Measurements from ENCODE around the gene ZNF534. TPM values are rescaled to one million over a fixed set of nuclear protein-coding genes. Genes with fewer than 3 reads are reported as not detected.

Gene ZNF534
- total RNA-seq, 1 donor from 2014 or later = 0.29 TPM

DNA sequence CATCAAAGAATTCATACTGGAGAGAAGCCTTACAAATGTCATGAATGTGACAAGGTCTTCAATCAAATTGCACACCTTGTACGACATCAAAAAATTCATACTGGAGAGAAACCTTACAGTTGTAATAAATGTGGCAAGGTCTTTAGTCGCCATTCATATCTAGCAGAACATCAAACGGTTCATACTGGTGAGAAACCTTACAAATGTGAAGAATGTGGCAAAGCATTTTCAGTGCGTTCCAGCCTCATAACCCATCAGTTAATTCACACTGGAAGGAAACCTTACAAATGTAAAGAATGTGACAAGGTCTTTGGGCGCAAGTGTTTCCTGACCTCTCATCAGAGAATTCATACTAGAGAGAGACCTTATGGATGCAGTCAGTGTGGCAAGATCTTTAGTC lies 13.2 kb upstream of the ZNF534 start:
- H3K4me1 ChIP-seq = no peaks in the 10 kb centered on the region
- ATAC-seq (no peak), DNase-seq (no peak)
- no peaks in the 10 kb centered on the region for H3K27me3 ChIP-seq
- H3K9me3 ChIP-seq = peaks cover 95% of the 10 kb centered on the region
- H3K27ac ChIP-seq = no peak overlapping the region
- intact Hi-C loops (cut with DNase I) = no loop called here
- H3K4me3 ChIP-seq = no peak overlapping the region
- H3K36me3 ChIP-seq = peaks cover 7% of the 10 kb centered on the region
- TF ChIP-seq, protein P1, sequence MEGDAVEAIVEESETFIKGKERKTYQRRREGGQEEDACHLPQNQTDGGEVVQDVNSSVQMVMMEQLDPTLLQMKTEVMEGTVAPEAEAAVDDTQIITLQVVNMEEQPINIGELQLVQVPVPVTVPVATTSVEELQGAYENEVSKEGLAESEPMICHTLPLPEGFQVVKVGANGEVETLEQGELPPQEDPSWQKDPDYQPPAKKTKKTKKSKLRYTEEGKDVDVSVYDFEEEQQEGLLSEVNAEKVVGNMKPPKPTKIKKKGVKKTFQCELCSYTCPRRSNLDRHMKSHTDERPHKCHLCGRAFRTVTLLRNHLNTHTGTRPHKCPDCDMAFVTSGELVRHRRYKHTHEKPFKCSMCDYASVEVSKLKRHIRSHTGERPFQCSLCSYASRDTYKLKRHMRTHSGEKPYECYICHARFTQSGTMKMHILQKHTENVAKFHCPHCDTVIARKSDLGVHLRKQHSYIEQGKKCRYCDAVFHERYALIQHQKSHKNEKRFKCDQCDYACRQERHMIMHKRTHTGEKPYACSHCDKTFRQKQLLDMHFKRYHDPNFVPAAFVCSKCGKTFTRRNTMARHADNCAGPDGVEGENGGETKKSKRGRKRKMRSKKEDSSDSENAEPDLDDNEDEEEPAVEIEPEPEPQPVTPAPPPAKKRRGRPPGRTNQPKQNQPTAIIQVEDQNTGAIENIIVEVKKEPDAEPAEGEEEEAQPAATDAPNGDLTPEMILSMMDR (IDR thresholded peaks at IDR 0.05) = no peak

DNA sequence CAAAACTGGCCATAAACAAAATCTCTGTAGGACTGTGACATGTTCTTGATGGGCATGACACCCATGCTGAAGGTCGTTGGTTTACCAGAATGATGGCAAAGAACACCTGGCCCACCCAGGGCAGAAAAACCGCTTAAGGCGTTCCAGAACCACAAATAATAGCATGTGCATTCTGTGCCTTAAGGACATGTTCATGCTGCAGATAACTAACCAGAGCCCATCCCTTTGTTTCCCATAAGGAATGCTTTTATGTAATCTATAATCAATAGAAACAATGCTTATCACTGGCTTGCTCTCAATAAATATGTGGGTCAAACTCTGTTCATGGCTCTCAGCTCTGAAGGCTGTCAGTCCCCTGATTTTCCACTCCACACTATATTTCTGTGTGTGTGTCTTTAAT lies 13.2 kb downstream of the ZNF534 start:
- H3K9me3 ChIP-seq = peaks cover 28% of the 10 kb centered on the region
- no peaks in the 10 kb centered on the region for H3K4me1 ChIP-seq
- no peak overlapping the region for H3K27ac ChIP-seq
- ATAC-seq (no peak), DNase-seq (no peak)
- TF ChIP-seq, protein P1 (IDR thresholded peaks at IDR 0.05) = no peak
- intact Hi-C loops (cut with DNase I) = no loop called here
- no peaks in the 10 kb centered on the region for H3K36me3 ChIP-seq
- no peak overlapping the region for H3K4me3 ChIP-seq
- no peaks in the 10 kb centered on the region for H3K27me3 ChIP-seq

DNA sequence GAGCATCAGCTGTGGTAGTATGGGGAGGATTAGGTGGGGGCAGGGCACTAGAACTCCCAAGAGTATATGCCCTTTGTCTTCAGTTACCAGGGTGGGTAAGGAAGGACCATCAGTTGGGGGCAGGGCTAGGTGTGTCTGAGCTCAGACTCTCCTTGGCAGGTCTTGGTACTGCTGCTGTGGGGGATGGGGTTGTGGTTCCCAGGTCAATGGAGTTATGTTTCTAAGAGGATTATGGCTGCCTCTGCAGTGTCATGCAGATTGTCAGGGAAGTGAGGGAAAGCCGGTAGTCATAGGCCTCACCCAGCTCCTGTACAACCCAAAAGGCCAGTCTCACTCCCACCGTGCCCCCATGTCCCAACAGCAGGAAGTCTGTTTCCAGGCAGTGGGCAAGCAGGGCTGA lies 15.6 kb downstream of the ZNF534 start:
- Histone ChIP-seq H3K9me3 (peaks cover 41% of the 10 kb centered on the region), H3K4me3 (no peak overlapping the region), H3K4me1 (no peaks in the 10 kb centered on the region), H3K27me3 (no peaks in the 10 kb centered on the region), H3K36me3 (no peaks in the 10 kb centered on the region), H3K27ac (no peak overlapping the region)
- intact Hi-C loops (cut with DNase I) = no loop called here
- TF ChIP-seq, protein P1 (IDR thresholded peaks at IDR 0.05) = no peak
- DNase-seq (no peak), ATAC-seq (no peak)

DNA sequence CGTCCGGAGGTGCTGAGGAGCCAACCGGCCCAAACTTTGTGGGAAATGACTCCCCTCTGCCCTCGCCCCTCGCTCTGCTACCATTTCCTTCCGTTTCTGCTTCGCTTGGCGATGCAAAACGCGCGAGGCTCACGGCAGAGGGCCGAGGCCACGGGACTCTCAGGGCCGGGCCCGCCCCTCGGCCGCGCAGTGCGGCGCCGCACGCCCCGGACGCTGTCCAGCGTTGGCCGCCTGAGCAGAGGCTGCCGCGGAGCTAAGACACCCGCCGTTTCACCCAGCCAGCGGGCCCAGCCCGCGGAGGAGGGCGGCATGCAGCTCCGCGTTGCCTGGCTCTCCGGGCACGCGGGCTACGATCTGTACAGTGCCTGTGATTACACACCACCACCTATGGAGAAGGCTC lies 22.3 kb downstream of the ZNF534 start:
- Histone ChIP-seq H3K36me3 (no peaks in the 10 kb centered on the region), H3K27ac (no peak overlapping the region), H3K9me3 (peaks cover 52% of the 10 kb centered on the region), H3K4me3 (no peak overlapping the region), H3K4me1 (no peaks in the 10 kb centered on the region), H3K27me3 (no peaks in the 10 kb centered on the region)
- TF ChIP-seq, protein P1 (IDR thresholded peaks at IDR 0.05) = no peak
- intact Hi-C loops (cut with DNase I) = no loop called here
- ATAC-seq (no peak), DNase-seq (no peak)

DNA sequence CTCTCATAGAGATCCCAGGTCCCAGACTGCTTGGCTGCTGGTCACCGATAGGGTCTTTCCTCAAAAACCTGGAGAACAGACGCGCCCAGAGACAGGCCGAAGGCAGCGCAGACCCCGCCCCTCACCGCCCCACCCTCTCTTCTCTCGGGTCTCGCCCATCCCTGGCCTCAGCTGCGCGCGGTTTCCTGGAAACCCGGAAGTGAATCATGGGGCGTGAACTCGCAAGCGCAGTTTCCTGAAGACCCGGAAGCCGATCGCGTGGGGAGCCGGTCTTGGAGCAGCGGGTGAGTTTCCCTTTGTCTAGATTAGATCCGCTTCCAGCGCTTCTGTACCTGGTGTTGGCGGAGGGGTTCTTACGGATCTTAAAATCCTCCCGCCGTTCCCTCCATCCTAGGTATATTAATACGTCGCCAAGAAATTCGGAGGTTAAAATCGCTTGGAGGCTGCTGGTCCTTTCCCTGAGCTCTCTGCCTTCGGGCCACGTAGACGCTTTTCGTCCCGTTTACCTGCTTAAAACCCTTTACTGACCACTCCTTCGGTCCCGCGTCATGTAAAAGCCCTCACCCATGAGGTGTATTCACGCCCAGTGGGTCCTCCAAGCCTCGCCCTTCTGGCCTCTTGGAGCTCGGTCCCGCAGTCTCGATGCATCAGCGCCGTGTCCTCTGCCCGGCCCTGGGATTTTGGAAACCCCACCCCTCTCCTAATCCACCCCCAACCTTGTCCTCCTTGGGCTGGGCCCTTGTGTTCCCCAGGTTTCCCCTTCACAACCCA lies 24.6 kb downstream of the ZNF534 start, which contains the start of gene ZNF578:
ZNF578 (plus strand) TSS at position 230 of the 771 bp plus-strand sequence. CDS start 48,293 bp downstream, outside the sequence.
- intact Hi-C loops (cut with DNase I) = no loop called here
- DNase-seq = peak; percentile 78
- Histone ChIP-seq H3K4me3 (peak within 1 kb of the TSS; percentile 63), H3K27ac (peak within 1 kb of the TSS; percentile 47), H3K36me3 (peaks cover 10% of the 10 kb centered on the region), H3K27me3 (no peaks in the 10 kb centered on the region), H3K9me3 (peaks cover 36% of the 10 kb centered on the region), H3K4me1 (no peaks in the 10 kb centered on the region)
- TF ChIP-seq, protein P1 (IDR thresholded peaks at IDR 0.05) = no peak
- peak; percentile 85 for ATAC-seq

Measured in upper lobe of right lung (tissue), 1 donor.